NCI-H128 (cell line): ENCODE measurements around the gene PCNX2.
"Not testable (repeated sequence)": the region's sequence is repeated elsewhere in the genome, so short reads cannot be mapped to it uniquely, and the experiment has no call there.

Experiments used
- DNase-seq: peaks from one replicate; lab custom pipeline; 2025; ENCODE audit not compliant: unreplicated experiment; lab: John Stamatoyannopoulos, UW

The PCNX2 gene

DNA sequence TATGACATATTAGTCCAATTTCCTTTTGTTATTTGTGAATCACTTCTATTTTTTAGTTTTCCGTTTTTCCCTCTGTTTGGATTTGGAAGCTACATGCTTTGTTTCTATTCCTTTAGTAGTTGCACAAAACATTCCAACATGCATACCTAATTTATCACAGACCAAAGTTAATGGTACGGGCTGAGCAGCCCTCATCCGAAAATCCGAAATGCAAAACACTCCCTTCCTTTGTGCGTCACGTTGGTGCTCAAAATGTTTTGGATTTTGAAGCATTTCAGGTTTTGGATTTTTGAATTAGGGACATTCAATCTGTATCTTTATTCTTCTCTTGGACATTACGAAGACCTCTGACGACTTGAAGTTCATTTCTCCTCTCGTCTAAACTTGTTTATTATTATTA lies 124.8 kb downstream of the PCNX2 start:
- DNase-seq: no peak

DNA sequence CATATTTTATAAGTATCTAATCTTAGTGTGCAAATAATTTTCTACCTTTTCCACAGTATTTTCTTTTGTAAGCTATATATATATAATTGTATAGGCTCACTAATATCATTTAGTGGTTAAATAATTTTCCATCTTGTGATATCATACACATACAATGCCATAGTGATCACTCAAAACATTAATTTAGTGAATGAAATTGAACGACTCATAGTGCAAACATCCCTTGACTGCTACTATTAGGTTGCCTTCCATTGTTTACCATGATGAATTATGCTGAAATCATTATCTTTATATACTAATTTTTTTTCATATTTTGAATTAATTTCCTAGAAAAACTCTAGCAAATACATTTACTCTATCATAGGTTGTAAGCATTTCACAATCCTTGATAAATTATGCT lies 127.1 kb downstream of the PCNX2 start:
- DNase-seq: no peak

- no peak for DNase-seq
Observed at GRCh38 chr1:233166896-233167295, 128.6 kb downstream of the PCNX2 start.

- DNase-seq: no peak
Observed at GRCh38 chr1:233163696-233164095, 131.8 kb downstream of the PCNX2 start.

DNA sequence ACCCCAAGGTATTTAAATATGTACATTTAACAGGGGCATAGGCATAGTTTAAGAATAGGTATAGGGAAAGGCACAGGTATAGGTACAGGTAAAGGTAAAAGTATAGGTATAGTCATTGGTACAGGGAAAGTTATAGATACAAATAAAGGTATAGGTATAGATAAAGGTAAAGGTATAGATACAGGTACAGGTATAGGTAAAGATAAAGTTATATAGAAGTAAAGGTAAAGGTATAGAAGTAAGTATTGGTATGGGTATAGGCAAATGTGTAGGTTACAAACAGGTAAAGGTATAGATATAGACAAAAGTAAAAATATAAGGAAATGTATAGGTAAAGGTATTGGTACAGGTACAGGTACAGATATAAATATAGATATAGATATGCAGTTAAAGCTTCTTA lies 137.2 kb downstream of the PCNX2 start:
- no peak for DNase-seq

GRCh38 chr1:233157245-233157644 lies 138.3 kb downstream of the PCNX2 start:
- no peak for DNase-seq

GRCh38 chr1:233151861-233152260 lies 143.7 kb downstream of the PCNX2 start:
- DNase-seq: no peak

DNA sequence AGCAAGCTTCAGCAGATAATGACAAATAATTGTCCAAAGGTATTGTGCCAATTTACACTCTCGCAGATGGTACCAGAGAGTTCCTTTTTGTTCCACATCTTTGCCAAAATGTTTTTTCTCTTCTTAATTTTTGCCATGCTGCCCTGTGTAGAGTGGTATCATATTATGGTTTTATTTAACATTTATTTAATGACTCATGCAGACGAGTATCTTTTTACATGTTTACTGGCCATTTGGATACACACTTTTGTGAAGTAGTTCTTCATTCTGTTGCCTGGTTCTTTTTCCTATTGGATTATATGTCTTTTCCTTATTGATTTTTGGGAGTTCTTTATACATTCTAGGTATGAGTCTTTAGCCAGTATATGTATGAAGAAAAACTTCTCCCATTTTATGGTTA lies 151.1 kb downstream of the PCNX2 start:
- DNase-seq: no peak

DNA sequence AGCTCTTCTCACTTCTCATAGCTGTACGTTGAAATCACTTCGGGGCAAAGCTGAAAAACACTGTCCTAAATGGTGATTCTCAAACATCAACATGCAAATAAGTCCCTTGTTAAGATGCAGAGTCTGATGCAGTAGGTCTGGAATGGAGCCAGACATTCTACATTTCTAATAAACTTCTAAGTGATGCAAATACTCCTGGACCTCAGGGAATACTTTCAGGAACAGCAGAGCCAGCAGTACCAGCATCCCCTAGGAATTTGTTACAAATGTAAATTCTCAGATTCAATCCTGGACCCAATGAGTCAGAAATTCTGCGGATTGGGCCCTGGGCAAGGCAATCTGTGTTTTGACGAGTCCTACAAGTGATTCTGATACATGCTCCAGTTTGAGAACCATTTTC lies 152.3 kb downstream of the PCNX2 start:
- no peak for DNase-seq

GRCh38 chr1:233140974-233141373 lies 154.6 kb downstream of the PCNX2 start:
- DNase-seq: no peak

DNA sequence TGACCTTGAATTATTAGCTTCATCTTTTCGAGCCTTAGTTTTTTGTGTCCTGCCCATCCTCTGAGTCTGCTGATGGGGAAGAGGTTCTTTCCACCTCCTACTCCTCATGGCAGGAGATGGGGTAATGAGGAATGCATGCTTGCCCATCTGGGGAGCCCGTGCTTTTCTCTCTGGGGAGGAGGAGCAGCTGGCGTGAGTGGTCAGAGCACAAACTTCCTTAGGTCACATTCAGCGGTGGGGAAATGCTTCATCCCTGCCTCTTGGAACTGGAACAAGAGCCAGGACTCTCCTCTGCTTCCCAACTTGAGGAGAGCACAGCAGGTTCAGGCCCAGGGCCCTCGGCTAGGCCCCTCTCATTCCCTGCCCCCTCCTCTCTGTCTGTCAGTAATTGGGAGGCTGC lies 155.0 kb downstream of the PCNX2 start:
- DNase-seq: no peak

GRCh38 chr1:233138788-233139585 lies 156.5 kb downstream of the PCNX2 start:
- no peak for DNase-seq

DNA sequence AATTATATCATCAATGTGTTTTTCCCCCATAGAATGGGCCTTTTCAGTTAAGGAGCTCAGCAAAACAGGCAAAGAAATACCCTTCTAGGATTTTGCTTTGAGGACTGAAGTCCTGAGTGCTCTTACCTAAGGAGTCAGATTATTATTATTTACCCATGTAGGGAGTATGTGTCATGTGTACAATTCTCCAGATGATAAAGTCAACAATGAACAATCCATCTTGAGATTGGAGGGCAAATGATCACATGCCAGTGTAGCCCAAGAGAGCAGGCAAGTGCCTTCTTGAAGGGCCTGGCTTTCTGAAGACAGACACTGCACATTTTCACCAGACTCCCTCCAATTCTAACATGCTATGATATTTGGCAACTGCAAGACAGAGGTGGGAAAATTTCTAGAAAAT lies 159.7 kb downstream of the PCNX2 start:
- DNase-seq: no peak

DNA sequence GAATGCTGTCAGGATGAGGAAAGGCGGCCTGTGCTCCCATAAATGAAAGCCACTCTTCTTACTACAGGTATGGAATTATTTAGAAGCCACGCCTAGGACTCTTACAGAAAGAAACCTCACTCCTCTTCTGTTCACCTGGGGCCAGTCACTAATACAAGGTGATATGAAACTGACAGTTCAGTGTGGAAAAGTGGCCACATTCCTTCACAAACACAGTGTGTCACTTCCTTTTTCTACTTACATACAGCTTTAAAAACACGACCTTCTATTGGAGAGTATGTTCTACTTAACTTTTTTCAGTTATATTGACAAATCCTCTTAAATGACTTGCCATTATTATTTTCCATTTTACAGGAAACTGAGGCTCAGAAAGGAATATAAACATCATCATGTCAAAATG lies 163.1 kb downstream of the PCNX2 start:
- DNase-seq: no peak

DNA sequence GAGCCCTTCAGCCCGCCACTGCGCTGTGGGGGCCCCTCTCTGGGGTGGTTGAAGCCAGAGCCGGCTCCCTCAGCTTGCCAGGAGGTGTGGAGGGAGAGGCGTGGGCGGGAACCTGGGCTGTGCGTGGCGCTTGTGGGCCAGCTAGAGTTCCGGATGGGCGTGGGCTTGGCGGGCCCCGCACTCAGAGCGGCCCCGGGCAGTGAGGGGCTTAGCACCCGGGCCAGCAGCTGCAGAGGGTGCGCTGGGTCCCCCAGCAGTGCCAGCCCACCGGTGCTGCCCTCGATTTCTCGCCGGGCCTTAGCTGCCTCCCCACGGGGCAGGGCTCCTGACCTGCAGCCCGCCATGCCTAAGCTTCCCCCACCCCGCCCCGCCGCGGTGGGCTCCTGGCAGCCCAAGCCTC lies 166.5 kb downstream of the PCNX2 start:
- not testable (repeated sequence) for DNase-seq

DNA sequence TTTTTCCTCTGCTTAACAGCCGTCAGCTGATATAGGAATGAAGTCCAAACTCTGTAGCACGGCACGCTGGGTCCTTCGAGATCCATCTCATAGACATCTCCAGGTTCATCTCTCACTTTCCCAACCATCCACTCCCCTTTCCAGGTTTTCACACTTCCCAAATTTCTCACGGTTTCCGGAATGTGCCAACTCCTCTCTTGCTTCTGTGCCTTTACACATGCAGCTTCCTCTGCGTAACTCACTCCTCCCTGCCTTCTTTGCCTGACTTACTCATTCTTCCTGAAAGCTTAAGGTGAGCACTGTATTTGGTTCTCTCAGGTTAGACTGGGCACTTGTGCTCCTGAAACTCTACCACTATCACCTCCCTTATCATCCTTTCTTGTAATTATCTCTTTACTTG lies 168.4 kb downstream of the PCNX2 start:
- DNase-seq: no peak

DNA sequence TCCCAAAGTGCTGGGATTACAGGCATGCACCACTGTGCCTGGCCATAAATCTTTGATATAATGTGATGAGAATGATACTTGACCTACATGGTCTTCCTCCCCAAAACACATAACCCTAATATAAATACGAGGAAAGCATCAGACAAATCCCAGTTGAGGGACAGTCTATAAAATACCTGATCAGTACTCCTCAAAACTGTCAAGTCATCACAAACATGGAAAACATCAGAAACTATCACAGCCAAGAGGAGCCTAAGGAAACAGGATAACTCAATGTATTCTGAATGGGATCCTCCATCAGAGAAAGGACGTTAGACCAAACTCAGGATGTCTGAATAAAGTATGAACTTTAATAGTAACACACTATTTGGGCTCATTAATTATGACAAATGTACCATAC lies 172.7 kb downstream of the PCNX2 start:
- DNase-seq: no peak

- DNase-seq: no peak
Observed at GRCh38 chr1:233121947-233122559, 173.5 kb downstream of the PCNX2 start.

DNA sequence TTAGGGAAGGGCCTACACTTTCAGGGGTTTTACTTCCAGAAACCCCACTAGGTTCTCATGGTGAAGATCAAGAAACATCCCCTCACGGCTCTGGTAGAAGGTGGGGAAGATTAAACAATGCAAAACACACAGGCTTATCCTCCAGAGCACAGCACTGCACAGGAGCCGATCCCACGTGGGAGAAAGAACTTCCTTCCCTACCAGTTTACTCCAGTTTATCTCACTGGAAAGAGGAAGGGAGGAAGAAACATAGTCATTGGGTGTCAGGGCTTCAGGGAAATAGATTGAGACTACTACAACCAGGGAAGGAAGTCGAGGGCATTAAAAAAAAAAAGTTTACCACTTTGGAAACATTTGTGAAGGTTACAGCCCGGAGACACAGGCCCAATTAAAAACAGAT lies 180.7 kb downstream of the PCNX2 start:
- DNase-seq: no peak

DNA sequence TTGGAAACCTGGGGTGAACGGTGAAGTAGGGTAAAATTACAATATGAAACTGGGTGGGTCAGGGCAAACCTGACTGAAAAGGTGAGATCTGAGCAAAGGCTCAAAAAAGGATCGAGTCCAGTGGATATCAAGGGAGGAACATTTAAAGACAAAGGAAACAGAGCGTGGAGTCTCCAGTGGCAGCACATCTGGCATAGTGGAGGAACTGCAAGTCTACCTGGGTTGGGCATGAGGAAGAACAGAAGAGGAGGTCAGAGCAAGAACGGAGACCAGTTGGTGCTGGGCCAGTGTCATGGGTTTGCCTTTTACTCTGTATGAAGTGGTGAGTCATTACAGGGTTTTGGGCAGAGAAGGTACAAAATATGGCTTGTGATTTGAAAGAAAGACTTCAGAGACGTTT lies 181.4 kb downstream of the PCNX2 start:
- DNase-seq: no peak

- DNase-seq: no peak
Observed at GRCh38 chr1:233113009-233113879, 182.3 kb downstream of the PCNX2 start.
